ENCODE data around the gene DGKA.

DNA sequence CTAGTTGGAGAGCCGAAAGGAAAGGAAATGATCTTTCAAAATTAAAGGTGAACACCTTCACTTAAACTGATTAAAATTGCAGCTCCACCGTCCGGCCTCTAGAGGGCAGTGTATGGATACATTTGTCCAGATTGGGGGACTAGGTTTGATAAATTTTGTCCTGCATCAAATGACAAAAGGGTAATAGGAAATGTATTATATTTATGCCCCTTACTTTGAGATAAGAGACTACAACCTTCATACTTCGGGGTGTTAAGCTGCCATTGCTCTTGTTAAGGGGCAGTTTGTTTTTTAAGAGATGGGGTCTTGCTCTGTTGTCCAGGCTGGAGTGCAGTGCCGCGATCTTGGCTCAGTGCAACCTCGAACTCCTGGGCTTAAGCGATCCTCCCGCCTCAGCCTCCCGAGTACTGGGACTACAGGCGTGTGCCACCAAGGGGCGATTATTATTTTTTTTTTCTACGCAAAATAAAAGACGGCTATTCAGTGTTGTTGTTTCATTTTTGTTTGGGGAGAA is 65.3 kb downstream of the DGKA start:
- TF ChIP-seq, protein P1, sequence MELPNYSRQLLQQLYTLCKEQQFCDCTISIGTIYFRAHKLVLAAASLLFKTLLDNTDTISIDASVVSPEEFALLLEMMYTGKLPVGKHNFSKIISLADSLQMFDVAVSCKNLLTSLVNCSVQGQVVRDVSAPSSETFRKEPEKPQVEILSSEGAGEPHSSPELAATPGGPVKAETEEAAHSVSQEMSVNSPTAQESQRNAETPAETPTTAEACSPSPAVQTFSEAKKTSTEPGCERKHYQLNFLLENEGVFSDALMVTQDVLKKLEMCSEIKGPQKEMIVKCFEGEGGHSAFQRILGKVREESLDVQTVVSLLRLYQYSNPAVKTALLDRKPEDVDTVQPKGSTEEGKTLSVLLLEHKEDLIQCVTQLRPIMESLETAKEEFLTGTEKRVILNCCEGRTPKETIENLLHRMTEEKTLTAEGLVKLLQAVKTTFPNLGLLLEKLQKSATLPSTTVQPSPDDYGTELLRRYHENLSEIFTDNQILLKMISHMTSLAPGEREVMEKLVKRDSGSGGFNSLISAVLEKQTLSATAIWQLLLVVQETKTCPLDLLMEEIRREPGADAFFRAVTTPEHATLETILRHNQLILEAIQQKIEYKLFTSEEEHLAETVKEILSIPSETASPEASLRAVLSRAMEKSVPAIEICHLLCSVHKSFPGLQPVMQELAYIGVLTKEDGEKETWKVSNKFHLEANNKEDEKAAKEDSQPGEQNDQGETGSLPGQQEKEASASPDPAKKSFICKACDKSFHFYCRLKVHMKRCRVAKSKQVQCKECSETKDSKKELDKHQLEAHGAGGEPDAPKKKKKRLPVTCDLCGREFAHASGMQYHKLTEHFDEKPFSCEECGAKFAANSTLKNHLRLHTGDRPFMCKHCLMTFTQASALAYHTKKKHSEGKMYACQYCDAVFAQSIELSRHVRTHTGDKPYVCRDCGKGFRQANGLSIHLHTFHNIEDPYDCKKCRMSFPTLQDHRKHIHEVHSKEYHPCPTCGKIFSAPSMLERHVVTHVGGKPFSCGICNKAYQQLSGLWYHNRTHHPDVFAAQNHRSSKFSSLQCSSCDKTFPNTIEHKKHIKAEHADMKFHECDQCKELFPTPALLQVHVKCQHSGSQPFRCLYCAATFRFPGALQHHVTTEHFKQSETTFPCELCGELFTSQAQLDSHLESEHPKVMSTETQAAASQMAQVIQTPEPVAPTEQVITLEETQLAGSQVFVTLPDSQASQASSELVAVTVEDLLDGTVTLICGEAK (IDR thresholded peaks at IDR 0.05): no peak
- TF ChIP-seq, protein P1 (CRISPR knock-in tag; IDR thresholded peaks at IDR 0.05): no peak
- TF ChIP-seq, protein P2, sequence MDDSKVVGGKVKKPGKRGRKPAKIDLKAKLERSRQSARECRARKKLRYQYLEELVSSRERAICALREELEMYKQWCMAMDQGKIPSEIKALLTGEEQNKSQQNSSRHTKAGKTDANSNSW (CRISPR knock-in tag; IDR thresholded peaks at IDR 0.05; ENCODE audit: borderline replicate concordance): no peak
- TF ChIP-seq TEAD2 (CRISPR knock-in tag; IDR thresholded peaks at IDR 0.05) (no peak), ZHX2 (IDR thresholded peaks at IDR 0.05; ENCODE audit: low read depth) (no peak), ZHX2 (CRISPR knock-in tag; IDR thresholded peaks at IDR 0.05; ENCODE audit: borderline replicate concordance) (no peak), ZNF615 (CRISPR knock-in tag; IDR thresholded peaks at IDR 0.05; ENCODE audit: borderline replicate concordance) (no peak), RFX5 (IDR thresholded peaks at IDR 0.05; ENCODE audit: low read depth, low read length) (no peak), NFE2L1 (CRISPR knock-in tag; IDR thresholded peaks at IDR 0.05; ENCODE audit: borderline replicate concordance) (no peak), MYC (CRISPR knock-in tag; IDR thresholded peaks at IDR 0.05; ENCODE audit: borderline replicate concordance) (no peak), ZNF660 (CRISPR knock-in tag; IDR thresholded peaks at IDR 0.05; ENCODE audit: borderline replicate concordance, low read depth) (no peak), ZBTB8A (CRISPR knock-in tag; IDR thresholded peaks at IDR 0.05; ENCODE audit: borderline replicate concordance, low read depth) (no peak), YY1 (IDR thresholded peaks at IDR 0.05; ENCODE audit: insufficient read depth, insufficient replicate concordance, low read depth, low read length) (no peak), KDM6A (CRISPR knock-in tag; IDR thresholded peaks at IDR 0.05; ENCODE audit: low read depth) (no peak)
- TF ChIP-seq, protein P3, sequence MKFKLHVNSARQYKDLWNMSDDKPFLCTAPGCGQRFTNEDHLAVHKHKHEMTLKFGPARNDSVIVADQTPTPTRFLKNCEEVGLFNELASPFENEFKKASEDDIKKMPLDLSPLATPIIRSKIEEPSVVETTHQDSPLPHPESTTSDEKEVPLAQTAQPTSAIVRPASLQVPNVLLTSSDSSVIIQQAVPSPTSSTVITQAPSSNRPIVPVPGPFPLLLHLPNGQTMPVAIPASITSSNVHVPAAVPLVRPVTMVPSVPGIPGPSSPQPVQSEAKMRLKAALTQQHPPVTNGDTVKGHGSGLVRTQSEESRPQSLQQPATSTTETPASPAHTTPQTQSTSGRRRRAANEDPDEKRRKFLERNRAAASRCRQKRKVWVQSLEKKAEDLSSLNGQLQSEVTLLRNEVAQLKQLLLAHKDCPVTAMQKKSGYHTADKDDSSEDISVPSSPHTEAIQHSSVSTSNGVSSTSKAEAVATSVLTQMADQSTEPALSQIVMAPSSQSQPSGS (CRISPR knock-in tag; IDR thresholded peaks at IDR 0.05): no peak
- TF ChIP-seq, protein P4, sequence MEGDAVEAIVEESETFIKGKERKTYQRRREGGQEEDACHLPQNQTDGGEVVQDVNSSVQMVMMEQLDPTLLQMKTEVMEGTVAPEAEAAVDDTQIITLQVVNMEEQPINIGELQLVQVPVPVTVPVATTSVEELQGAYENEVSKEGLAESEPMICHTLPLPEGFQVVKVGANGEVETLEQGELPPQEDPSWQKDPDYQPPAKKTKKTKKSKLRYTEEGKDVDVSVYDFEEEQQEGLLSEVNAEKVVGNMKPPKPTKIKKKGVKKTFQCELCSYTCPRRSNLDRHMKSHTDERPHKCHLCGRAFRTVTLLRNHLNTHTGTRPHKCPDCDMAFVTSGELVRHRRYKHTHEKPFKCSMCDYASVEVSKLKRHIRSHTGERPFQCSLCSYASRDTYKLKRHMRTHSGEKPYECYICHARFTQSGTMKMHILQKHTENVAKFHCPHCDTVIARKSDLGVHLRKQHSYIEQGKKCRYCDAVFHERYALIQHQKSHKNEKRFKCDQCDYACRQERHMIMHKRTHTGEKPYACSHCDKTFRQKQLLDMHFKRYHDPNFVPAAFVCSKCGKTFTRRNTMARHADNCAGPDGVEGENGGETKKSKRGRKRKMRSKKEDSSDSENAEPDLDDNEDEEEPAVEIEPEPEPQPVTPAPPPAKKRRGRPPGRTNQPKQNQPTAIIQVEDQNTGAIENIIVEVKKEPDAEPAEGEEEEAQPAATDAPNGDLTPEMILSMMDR (CRISPR knock-in tag; IDR thresholded peaks at IDR 0.05): peak; percentile 80
